HepG2 (cell line): ENCODE measurements around the gene LRRC4C. TPM values are rescaled to one million over a fixed set of nuclear protein-coding genes. Genes with fewer than 3 reads are reported as not detected.

Source experiments
- ATAC-seq: fragments of 200-7000 bp; cut with Tn5 transposase; 3 replicates; pipeline ENCODE4 v1.9.1; 2020; ENCODE audit warnings: mild to moderate bottlenecking, moderate library complexity
- BruUV-seq: library from RNA; stranded (reverse); fragments of 400-500 nt; replicated peaks from 2 replicates; lab custom pipeline; 2021; lab: Mats Ljungman, UMichigan
- CTCF ChIA-PET: fragments of 300-600 bp; formaldehyde crosslinking; extraction: SDS; loops from one replicate; lab custom pipeline; 2021; ENCODE audit warnings: low total read pairs, inconsistent platforms, low intra/inter-chr PET ratio; lab: Yijun Ruan, JAX
- POLR2A ChIA-PET: fragments of 350-600 bp; sonication (Branson Sonifier 250); formaldehyde crosslinking; loops from one replicate; lab custom pipeline; 2020; ENCODE audit warnings: antibody characterized with exemption, inconsistent platforms; lab: Yijun Ruan, JAX
- DNase-seq: peaks from one replicate; pipeline ENCODE4 v3.0.0-alpha.2; 2015; ENCODE audit warnings: low spot score
- FAIRE-seq: peaks from 3 replicates; lab custom pipeline; 2011; peaks lifted over from hg19 to GRCh38; lab: Jason Lieb, UNC
- H2AFZ ChIP-seq: one replicate; pipeline ENCODE4 v1.6.1; 2011; ENCODE audit warnings: low read length, inconsistent platforms
- H3K27ac ChIP-seq: fragments of 300-600 bp; 3 replicates; pipeline ENCODE4 v1.8.0; 2011; ENCODE audit warnings: mixed run types, mild to moderate bottlenecking, mixed read lengths, low read length, inconsistent platforms; ENCODE audit not compliant: insufficient read depth; ENCODE audit errors: extremely low read length
- H3K27me3 ChIP-seq, 2 experiments: fragments of 200-600 bp in 1 of 2; 2 replicates in 1 of 2; 3 replicates in 1 of 2; pipeline versions ENCODE4 v1.6.0 to v1.8.0; 2011; ENCODE audit warnings: low read length in 2 of 2, mild to moderate bottlenecking in 2 of 2, moderate library complexity in 2 of 2, inconsistent platforms in 1 of 2; ENCODE audit not compliant: insufficient read depth in 2 of 2, control insufficient read depth in 1 of 2
- H3K36me3 ChIP-seq, 2 experiments: fragments of 200-600 bp in 1 of 2; replicated peaks in 1 of 2; 2 replicates in 1 of 2; 3 replicates in 1 of 2; pipeline versions ENCODE4 v1.5.1 to v1.8.0; 2011; ENCODE audit warnings: low read length in 2 of 2, inconsistent platforms in 1 of 2; ENCODE audit not compliant: insufficient read depth in 2 of 2, control insufficient read depth in 1 of 2
- H3K4me1 ChIP-seq: 2 replicates; pipeline ENCODE4 v1.5.1; 2012; ENCODE audit warnings: low read length, inconsistent platforms; ENCODE audit not compliant: insufficient read depth
- H3K4me2 ChIP-seq: 2 replicates; pipeline ENCODE4 v1.6.0; 2011; ENCODE audit warnings: low read depth, low read length, inconsistent platforms
- H3K4me3 ChIP-seq, 3 experiments: fragments of 200-600 bp in 1 of 3; sonication (generic), shearing (Covaris generic) in 1 of 3; replicated peaks in 1 of 3; 2 replicates each; pipeline ENCODE4 v1.5.1; 2011 to 2016; ENCODE audit warnings: low read length in 3 of 3, inconsistent platforms in 2 of 3, low read depth in 2 of 3, mild to moderate bottlenecking in 2 of 3, control low read depth in 1 of 3, mixed read lengths in 1 of 3; ENCODE audit not compliant: insufficient read depth in 1 of 3
- H3K79me2 ChIP-seq: one replicate; pipeline ENCODE4 v1.6.1; 2011; ENCODE audit warnings: low read length, inconsistent platforms; ENCODE audit not compliant: insufficient read depth
- H3K9ac ChIP-seq: 2 replicates; pipeline ENCODE4 v1.6.0; 2011; ENCODE audit warnings: mild to moderate bottlenecking, low read depth, low read length, inconsistent platforms; ENCODE audit not compliant: insufficient read depth
- H3K9me3 ChIP-seq: 2 replicates; pipeline ENCODE4 v1.5.1; 2012; ENCODE audit warnings: mild to moderate bottlenecking, low read length
- H4K20me1 ChIP-seq: 2 replicates; pipeline ENCODE4 v1.6.0; 2011; ENCODE audit warnings: inconsistent platforms, mild to moderate bottlenecking, low read length, moderate library complexity; ENCODE audit not compliant: insufficient read depth
- ETV5 ChIP-seq: IDR thresholded peaks from 2 replicates; pipeline ENCODE4 v1.6.1; 2018; ENCODE audit warnings: missing biosample characterization, missing genetic modification reagents, inconsistent platforms, borderline replicate concordance
- MAFF ChIP-seq: IDR thresholded peaks from 2 replicates; pipeline ENCODE4 v1.6.1; 2011; ENCODE audit warnings: low read depth, low read length, improper control_type of control experiment
- MAFK ChIP-seq, 2 experiments: IDR thresholded peaks in 1 of 2; conservative IDR thresholded peaks in 1 of 2; 2 replicates each; pipeline ENCODE4 v1.6.1; 2011; ENCODE audit warnings: improper control_type of control experiment in 2 of 2, low read length in 2 of 2
- NFIC ChIP-seq: IDR thresholded peaks from 2 replicates; pipeline ENCODE4 v1.6.1; 2012; ENCODE audit warnings: mild to moderate bottlenecking, low read length, inconsistent platforms
- SKIL ChIP-seq: sonication (generic); formaldehyde crosslinking; IDR thresholded peaks from 2 replicates; pipeline ENCODE4 v1.8.0; 2022; ENCODE audit warnings: missing genetic modification reagents, mild to moderate bottlenecking, moderate library complexity, borderline replicate concordance
- WGBS: methylation state at CpG from one replicate; pipeline ENCODE4 v1.1.6; 2017; ENCODE audit warnings: low lambda C conversion rate; 5-methylcytosine and 5-hydroxymethylcytosine counted together
- in situ Hi-C: cut with HindIII; loops from 2 replicates; pipeline ENCODE4 v1.10.0; 2017; ENCODE audit warnings: low pct_unique_long_range_greater_than_20kb; ENCODE audit not compliant: extremely low pct_ligation_motif_present
- intact Hi-C: fragments of 100-400 bp; cut with micrococcal nuclease; formaldehyde crosslinking; loops from one replicate; pipeline ENCODE4 v1.10.0; 2022; ENCODE audit not compliant: unreplicated experiment
- polyA plus RNA-seq, 8 experiments: library from polyadenylated mRNA; depleted of rRNA in 3 of 8; stranded (reverse) in 7 of 8; unstranded in 1 of 8; fragments of >200 nt; fragmentation: Illumina TruSeq in 4 of 8; extraction: Trizol in 4 of 8; gene quantifications; 2 replicates each; pipeline versions ENCODE4 v1.2.1 to v1.2.3, GENCODE V29; 2011 to 2016; ENCODE audit warnings: low read depth in 4 of 8, missing spikeins in 1 of 8, mixed read lengths in 1 of 8; ENCODE audit not compliant: insufficient read depth in 1 of 8
- total RNA-seq, 5 experiments: library from RNA; depleted of rRNA; stranded (reverse); fragments of >200 nt; fragmentation: Illumina TruSeq; extraction: Trizol; gene quantifications; 2 replicates each; pipeline ENCODE4 v1.2.3, GENCODE V29; 2016; ENCODE audit warnings: low read depth in 1 of 5

The LRRC4C gene
- total and polyA plus RNA-seq, 2 of the 13 experiments (the other 11 are each of a cell fraction or from before 2014, with no cell fraction given) = not detected

GRCh38 chr11:40432358-40432757 lies 1027.1 kb downstream of the LRRC4C start:
- intact Hi-C loops = no loop called here
- no peak for ATAC-seq
- Histone ChIP-seq H3K27ac (no peak overlapping the region), H3K4me1 (no peaks in the 10 kb centered on the region), H3K9ac (no peak overlapping the region), H3K36me3 (no peaks in the 10 kb centered on the region), H3K4me3 (no peak overlapping the region), H3K4me2 (no peak overlapping the region), H3K9me3 (peaks cover 30% of the 10 kb centered on the region), H3K27me3 (no peaks in the 10 kb centered on the region), H2AFZ (no peak overlapping the region), H3K79me2 (no peaks in the 10 kb centered on the region), H4K20me1 (no peaks in the 10 kb centered on the region)
- in situ Hi-C loops = no loop called here
- 3% methylated on average over 2 of the region's 2 CpGs for WGBS
- no peak for DNase-seq
- CTCF ChIA-PET = no interaction called here
- POLR2A ChIA-PET = no interaction called here
- TF ChIP-seq ETV5 (CRISPR knock-in tag) = no peak
- FAIRE-seq = no peak
- no TSS peak for BruUV-seq

GRCh38 chr11:40425168-40425567 lies 1034.3 kb downstream of the LRRC4C start:
- Histone ChIP-seq H3K27me3 (no peaks in the 10 kb centered on the region), H3K9me3 (peaks cover 14% of the 10 kb centered on the region), H3K79me2 (no peaks in the 10 kb centered on the region), H3K27ac (no peak overlapping the region), H3K36me3 (no peaks in the 10 kb centered on the region), H3K4me2 (no peak overlapping the region), H3K4me3 (no peak overlapping the region), H3K4me1 (no peaks in the 10 kb centered on the region), H4K20me1 (no peaks in the 10 kb centered on the region), H2AFZ (no peak overlapping the region), H3K9ac (no peak overlapping the region)
- no peak for TF ChIP-seq SKIL
- no peak for TF ChIP-seq NFIC
- 0 out of 2 replicates have a peak, but pooled peaks have one; percentile 6 for TF ChIP-seq MAFF
- 0 out of 4 replicates have a peak, but pooled peaks of 1 of the 2 experiments have one; percentile 17 for TF ChIP-seq MAFK (conservative IDR thresholded peaks at IDR 0.05 in 1 of 2, IDR thresholded peaks at IDR 0.05 in 1 of 2; ENCODE audit: low read length in 2 of 2)
- intact Hi-C loops (no loop called here), in situ Hi-C loops (no loop called here)
- DNase-seq = no peak
- ChIA-PET CTCF (no interaction called here), POLR2A (no interaction called here)
- FAIRE-seq = no peak
- no TSS peak for BruUV-seq
- 93% methylated on average over 1 of the region's 1 CpG for WGBS
- ATAC-seq = no peak
